ENCODE measurements around the gene MSL1. TPM values are rescaled to one million over a fixed set of nuclear protein-coding genes. Genes with fewer than 3 reads are reported as not detected.

The MSL1 gene
- total RNA-seq, 1 donor from 2014 or later = 96.2 TPM

- Mint-ChIP-seq H3K4me3 (ENCODE audit: unreplicated experiment) (peak overlapping the region; percentile 15), H3K4me1 (ENCODE audit: unreplicated experiment) (peaks cover 72% of the 10 kb centered on the region), H3K27me3 (ENCODE audit: unreplicated experiment) (peaks cover 30% of the 10 kb centered on the region), H3K27ac (ENCODE audit: unreplicated experiment) (no peak overlapping the region), H3K9me3 (ENCODE audit: unreplicated experiment) (no peaks in the 10 kb centered on the region), H3K36me3 (ENCODE audit: low read depth, unreplicated experiment) (peaks cover 8% of the 10 kb centered on the region)
- TF ChIP-seq CTCF (IDR thresholded peaks at IDR 0.05; ENCODE audit: unreplicated experiment) = no peak
- no peak for DNase-seq (ENCODE audit: low spot score)
Measured at GRCh38 chr17:40103071-40103661, 18.6 kb upstream of the MSL1 start.

- Mint-ChIP-seq H3K27ac (ENCODE audit: unreplicated experiment) (no peak overlapping the region), H3K4me1 (ENCODE audit: unreplicated experiment) (peaks cover 70% of the 10 kb centered on the region), H3K4me3 (ENCODE audit: unreplicated experiment) (peak overlapping the region; percentile 15), H3K9me3 (ENCODE audit: unreplicated experiment) (no peaks in the 10 kb centered on the region), H3K27me3 (ENCODE audit: unreplicated experiment) (peaks cover 27% of the 10 kb centered on the region), H3K36me3 (ENCODE audit: low read depth, unreplicated experiment) (peaks cover 5% of the 10 kb centered on the region)
- TF ChIP-seq CTCF (IDR thresholded peaks at IDR 0.05; ENCODE audit: unreplicated experiment) = no peak
- DNase-seq (ENCODE audit: low spot score) = no peak
Measured at GRCh38 chr17:40103688-40104087, 18.1 kb upstream of the MSL1 start.

- H3K4me3 Mint-ChIP-seq (ENCODE audit: unreplicated experiment) = no peak overlapping the region
- H3K4me1 Mint-ChIP-seq (ENCODE audit: unreplicated experiment) = peaks cover 72% of the 10 kb centered on the region
- peaks cover 28% of the 10 kb centered on the region for H3K27me3 Mint-ChIP-seq (ENCODE audit: unreplicated experiment)
- H3K36me3 Mint-ChIP-seq (ENCODE audit: low read depth, unreplicated experiment) = peaks cover 1% of the 10 kb centered on the region
- no peak overlapping the region for H3K27ac Mint-ChIP-seq (ENCODE audit: unreplicated experiment)
- no peak for TF ChIP-seq CTCF (IDR thresholded peaks at IDR 0.05; ENCODE audit: unreplicated experiment)
- H3K9me3 Mint-ChIP-seq (ENCODE audit: unreplicated experiment) = no peaks in the 10 kb centered on the region
- no peak for DNase-seq (ENCODE audit: low spot score)
Measured at GRCh38 chr17:40104594-40105486, 16.9 kb upstream of the MSL1 start.

- peaks cover 71% of the 10 kb centered on the region for H3K4me1 Mint-ChIP-seq (ENCODE audit: unreplicated experiment)
- TF ChIP-seq CTCF (IDR thresholded peaks at IDR 0.05; ENCODE audit: unreplicated experiment) = no peak
- peaks cover 24% of the 10 kb centered on the region for H3K27me3 Mint-ChIP-seq (ENCODE audit: unreplicated experiment)
- no peak overlapping the region for H3K27ac Mint-ChIP-seq (ENCODE audit: unreplicated experiment)
- no peaks in the 10 kb centered on the region for H3K36me3 Mint-ChIP-seq (ENCODE audit: low read depth, unreplicated experiment)
- DNase-seq (ENCODE audit: low spot score) = no peak
- no peaks in the 10 kb centered on the region for H3K9me3 Mint-ChIP-seq (ENCODE audit: unreplicated experiment)
- peak overlapping the region; percentile 47 for H3K4me3 Mint-ChIP-seq (ENCODE audit: unreplicated experiment)
Measured at GRCh38 chr17:40105861-40106759, 15.7 kb upstream of the MSL1 start.

Measured in endothelial cell (in vitro differentiated cells).